PC-9 (cell line): ENCODE results near the gene TNK1. TPM values are rescaled to one million over a fixed set of nuclear protein-coding genes. Genes with fewer than 3 reads are reported as not detected.

Source experiments
- BruUV-seq: library from RNA; stranded (reverse); fragments of 400-500 nt; replicated peaks from 2 replicates; lab custom pipeline; 2021; lab: Mats Ljungman, UMichigan
- CTCF ChIA-PET: fragments of 300-600 bp; sonication (Branson Sonifier 250); formaldehyde crosslinking; loops from one replicate; lab custom pipeline; 2022; ENCODE audit warnings: antibody characterized with exemption; lab: Charles Lee
- POLR2A ChIA-PET: fragments of 300-600 bp; sonication (Branson Sonifier 250); formaldehyde crosslinking; loops from one replicate; lab custom pipeline; 2022; ENCODE audit warnings: antibody characterized with exemption; ENCODE audit not compliant: unreplicated experiment; lab: Charles Lee
- DNase-seq, 2 experiments: peaks; one replicate each; pipeline versions ENCODE4 v3.0.0 to v3.0.0-alpha.2; 2015 to 2022; ENCODE audit warnings: mixed read lengths in 1 of 2
- H2AFZ ChIP-seq: fragments of 200-600 bp; sonication (generic); 2 replicates; pipeline ENCODE4 v1.8.1; 2017; ENCODE audit warnings: antibody characterized with exemption
- H3F3A ChIP-seq: fragments of 200-600 bp; sonication (generic); 2 replicates; pipeline ENCODE4 v1.8.1; 2017; ENCODE audit warnings: antibody characterized with exemption, mild to moderate bottlenecking, low read depth; ENCODE audit not compliant: insufficient read depth
- H3K27ac ChIP-seq: fragments of 200-600 bp; sonication (generic); 2 replicates; pipeline ENCODE4 v1.6.1; 2016; ENCODE audit warnings: mixed run types
- H3K27me3 ChIP-seq: fragments of 200-600 bp; sonication (generic); 2 replicates; pipeline ENCODE4 v1.6.1; 2016; ENCODE audit warnings: low read depth, mixed run types; ENCODE audit not compliant: insufficient read depth
- H3K36me3 ChIP-seq: fragments of 200-600 bp; sonication (generic); 2 replicates; pipeline ENCODE4 v1.6.1; 2016; ENCODE audit warnings: low read depth, mixed run types
- H3K4me1 ChIP-seq: fragments of 200-600 bp; sonication (generic); replicated peaks from 2 replicates; pipeline ENCODE4 v1.6.1; 2016; ENCODE audit warnings: mixed run types; ENCODE audit not compliant: insufficient read depth
- H3K4me2 ChIP-seq: fragments of 200-600 bp; sonication (generic); 2 replicates; pipeline ENCODE4 v1.6.1; 2017; ENCODE audit warnings: mixed run types
- H3K4me3 ChIP-seq: fragments of 200-600 bp; sonication (generic); 2 replicates; pipeline ENCODE4 v1.6.1; 2016; ENCODE audit warnings: mixed run types
- H3K79me2 ChIP-seq: fragments of 200-600 bp; sonication (generic); 2 replicates; pipeline ENCODE4 v1.6.1; 2017; ENCODE audit warnings: low read depth, mixed run types
- H3K9me2 ChIP-seq: fragments of 200-600 bp; sonication (generic); 2 replicates; pipeline ENCODE4 v1.8.1; 2017; ENCODE audit warnings: mild to moderate bottlenecking; ENCODE audit not compliant: insufficient read depth
- H3K9me3 ChIP-seq: fragments of 200-600 bp; sonication (generic); 2 replicates; pipeline ENCODE4 v1.8.1; 2016; ENCODE audit warnings: low read depth; ENCODE audit not compliant: insufficient read depth
- H4K20me1 ChIP-seq: fragments of 200-600 bp; sonication (generic); 2 replicates; pipeline ENCODE4 v1.8.1; 2017; ENCODE audit not compliant: insufficient read depth
- CTCF ChIP-seq: fragments of 200-600 bp; sonication (generic); conservative IDR thresholded peaks from 2 replicates; pipeline ENCODE4 v1.6.1; 2017; ENCODE audit warnings: mixed run types, antibody characterized with exemption, mild to moderate bottlenecking, moderate library complexity
- EZH2 ChIP-seq: fragments of 200-600 bp; sonication (generic); IDR thresholded peaks from 2 replicates; pipeline ENCODE4 v1.8.0; 2017; ENCODE audit warnings: antibody characterized with exemption, low read depth
- intact Hi-C: fragments of 100-400 bp; cut with micrococcal nuclease; formaldehyde crosslinking; loops from one replicate; pipeline ENCODE4 v1.10.0; 2022; ENCODE audit not compliant: unreplicated experiment
- total RNA-seq: library from RNA; stranded (reverse); gene quantifications from 2 replicates; pipeline ENCODE4 v1.2.3, GENCODE V29; 2021

Gene TNK1
- total RNA-seq, 1 experiment from 2014 or later, result 18.8 TPM

GRCh38 chr17:7418472-7419152, 37.7 kb downstream of the TNK1 start:
- ChIA-PET POLR2A (interaction anchor here (0.5 kb wide), 1 partner anchor 15 kb away, joined by 6 read pairs; the partner anchor contains the start of gene TMEM256), CTCF (interaction anchor here (0.7 kb wide), 1 partner anchor 23 kb away, joined by 6 read pairs; no protein-coding TSS in a partner anchor)
- Histone ChIP-seq H3K9me2 (no peaks in the 10 kb centered on the region), H3K9me3 (no peaks in the 10 kb centered on the region), H3K4me2 (no peak overlapping the region), H3K36me3 (no peaks in the 10 kb centered on the region), H3K27ac (no peak overlapping the region), H2AFZ (no peak overlapping the region), H3K4me3 (no peak overlapping the region), H3K27me3 (no peaks in the 10 kb centered on the region), H3K4me1 (no peaks in the 10 kb centered on the region), H4K20me1 (no peaks in the 10 kb centered on the region), H3K79me2 (no peaks in the 10 kb centered on the region), H3F3A (no peaks in the 10 kb centered on the region; the same call in 1 of the 2 replicates)
- no peak for TF ChIP-seq CTCF
- no peak for TF ChIP-seq EZH2
- no TSS peak for BruUV-seq
- no peak for DNase-seq
- intact Hi-C loops, result no loop called here

- Histone ChIP-seq H3K27me3 (no peaks in the 10 kb centered on the region), H3K9me2 (no peaks in the 10 kb centered on the region), H3K36me3 (no peaks in the 10 kb centered on the region), H3K27ac (no peak within 1 kb of the TSS), H3F3A (no peaks in the 10 kb centered on the region; the same call in 1 of the 2 replicates), H3K4me2 (no peak within 1 kb of the TSS), H3K79me2 (no peaks in the 10 kb centered on the region), H3K4me1 (no peaks in the 10 kb centered on the region), H2AFZ (no peak within 1 kb of the TSS), H3K9me3 (no peaks in the 10 kb centered on the region), H3K4me3 (no peak within 1 kb of the TSS), H4K20me1 (no peaks in the 10 kb centered on the region)
- ChIA-PET CTCF (interaction anchor here (0.6 kb wide), 1 partner anchor 52 kb away, joined by 3 read pairs; no protein-coding TSS in a partner anchor), POLR2A (no interaction called here)
- no peak for DNase-seq
- intact Hi-C loops, result no loop called here
- TF ChIP-seq EZH2 (no peak), CTCF (no peak)
- BruUV-seq, result no TSS peak
These were observed 39.1 kb downstream of the TNK1 start, which contains the start of gene SPEM1 for GRCh38 chr17:7419819-7420610. TSS of gene SPEM1 (plus strand) at chr17:7420324. CDS start at chr17:7420385, 61 bp downstream.

GRCh38 chr17:7421186-7421585, 40.3 kb downstream of the TNK1 start:
- H3K4me3 ChIP-seq, result no peak overlapping the region
- H3K27me3 ChIP-seq, result no peaks in the 10 kb centered on the region
- H3K36me3 ChIP-seq, result no peaks in the 10 kb centered on the region
- intact Hi-C loops, result no loop called here
- H2AFZ ChIP-seq, result no peak overlapping the region
- no peaks in the 10 kb centered on the region for H4K20me1 ChIP-seq
- H3K27ac ChIP-seq, result no peak overlapping the region
- TF ChIP-seq EZH2 (no peak), CTCF (no peak)
- H3K4me1 ChIP-seq, result no peaks in the 10 kb centered on the region
- H3K9me2 ChIP-seq, result no peaks in the 10 kb centered on the region
- H3F3A ChIP-seq, result no peaks in the 10 kb centered on the region; the same call in 1 of the 2 replicates
- no peak for DNase-seq
- H3K9me3 ChIP-seq, result no peaks in the 10 kb centered on the region
- H3K79me2 ChIP-seq, result no peaks in the 10 kb centered on the region
- ChIA-PET POLR2A (no interaction called here), CTCF (no interaction called here)
- BruUV-seq, result no TSS peak
- no peak overlapping the region for H3K4me2 ChIP-seq
